Activated effector memory CD4-positive, alpha-beta T cell treated with Interleukin-2 at 50 U/mL for 16 hours (primary cell): Measurements from ENCODE around the gene C6.
"Not testable (repeated sequence)": the region's sequence is repeated elsewhere in the genome, so short reads cannot be mapped to it uniquely, and the experiment has no call there.

Experiments
- DNase-seq: peaks from one replicate; pipeline ENCODE4 v3.0.0-alpha.2; 2020

C6 gene

GRCh38 chr5:41196197-41196596, 17.1 kb downstream of the C6 start:
- DNase-seq, result no peak

- DNase-seq, result no peak
Measured at GRCh38 chr5:41195228-41195627, 18.1 kb downstream of the C6 start.

GRCh38 chr5:41194339-41194738, 19.0 kb downstream of the C6 start:
- no peak for DNase-seq

- DNase-seq, result no peak
Measured at GRCh38 chr5:41193456-41194205, 19.7 kb downstream of the C6 start.

- no peak for DNase-seq
Measured at GRCh38 chr5:41191249-41191648, 22.1 kb downstream of the C6 start.

GRCh38 chr5:41186143-41186542, 27.2 kb downstream of the C6 start:
- no peak for DNase-seq

- DNase-seq, result not testable (repeated sequence)
Measured at GRCh38 chr5:41183331-41183730, 30.0 kb downstream of the C6 start.

GRCh38 chr5:41182666-41183065, 30.7 kb downstream of the C6 start:
- no peak for DNase-seq

GRCh38 chr5:41181691-41182564, 31.4 kb downstream of the C6 start:
- DNase-seq, result no peak

- no peak for DNase-seq
Measured at GRCh38 chr5:41176952-41177351, 36.4 kb downstream of the C6 start.

GRCh38 chr5:41172012-41172411, 41.3 kb downstream of the C6 start:
- no peak for DNase-seq

- DNase-seq, result no peak
Measured at GRCh38 chr5:41161271-41161670, 52.1 kb downstream of the C6 start.

GRCh38 chr5:41157272-41157894, 55.9 kb downstream of the C6 start:
- no peak for DNase-seq

- no peak for DNase-seq
Measured at GRCh38 chr5:41156739-41157138, 56.6 kb downstream of the C6 start.

GRCh38 chr5:41154491-41154890, 58.8 kb downstream of the C6 start:
- DNase-seq, result no peak

GRCh38 chr5:41151564-41151963, 61.8 kb downstream of the C6 start:
- no peak for DNase-seq

- DNase-seq, result no peak
Measured at GRCh38 chr5:41148448-41148847, 64.9 kb downstream of the C6 start.

- DNase-seq, result no peak
Measured at GRCh38 chr5:41145306-41145705, 68.0 kb downstream of the C6 start.

GRCh38 chr5:41143131-41143901, 70.0 kb downstream of the C6 start:
- DNase-seq, result no peak

- no peak for DNase-seq
Measured at GRCh38 chr5:41127967-41128690, 85.2 kb downstream of the C6 start.

GRCh38 chr5:41122459-41122858, 90.9 kb downstream of the C6 start:
- DNase-seq, result no peak

- DNase-seq, result no peak
Measured at GRCh38 chr5:41120600-41120999, 92.7 kb downstream of the C6 start.
